Endothelial cell (in vitro differentiated cells): ENCODE data around the gene GGPS1. TPM values are rescaled to one million over a fixed set of nuclear protein-coding genes. Genes with fewer than 3 reads are reported as not detected.
"Not testable (repeated sequence)": the region's sequence is repeated elsewhere in the genome, so short reads cannot be mapped to it uniquely, and the experiment has no call there.

Experiments used
- DNase-seq: peaks from one replicate; pipeline ENCODE4 v3.0.0; 2021; ENCODE audit warnings: low spot score
- H3K27ac Mint-ChIP-seq: one replicate; pipeline ENCODE4 v1.8.0; 2021; ENCODE audit warnings: mixed read lengths, inconsistent platforms; ENCODE audit not compliant: unreplicated experiment
- H3K27me3 Mint-ChIP-seq: one replicate; pipeline ENCODE4 v1.8.0; 2021; ENCODE audit warnings: mild to moderate bottlenecking, moderate library complexity, mixed read lengths, inconsistent platforms; ENCODE audit not compliant: unreplicated experiment
- H3K36me3 Mint-ChIP-seq: one replicate; pipeline ENCODE4 v1.8.0; 2021; ENCODE audit warnings: mild to moderate bottlenecking, low read depth, mixed read lengths, inconsistent platforms; ENCODE audit not compliant: unreplicated experiment
- H3K4me1 Mint-ChIP-seq: one replicate; pipeline ENCODE4 v1.8.0; 2021; ENCODE audit warnings: mild to moderate bottlenecking, mixed read lengths, inconsistent platforms; ENCODE audit not compliant: unreplicated experiment
- H3K4me3 Mint-ChIP-seq: one replicate; pipeline ENCODE4 v1.8.0; 2021; ENCODE audit warnings: mild to moderate bottlenecking, mixed read lengths, inconsistent platforms; ENCODE audit not compliant: unreplicated experiment
- H3K9me3 Mint-ChIP-seq: one replicate; pipeline ENCODE4 v1.8.0; 2021; ENCODE audit warnings: mixed read lengths, inconsistent platforms; ENCODE audit not compliant: unreplicated experiment
- CTCF ChIP-seq: fragments of 200-600 bp; sonication (generic); IDR thresholded peaks from one replicate; pipeline ENCODE4 v1.5.0; 2021; ENCODE audit warnings: antibody characterized with exemption; ENCODE audit not compliant: unreplicated experiment
- total RNA-seq: library from RNA; stranded (reverse); fragmentation: NEBNext Ultra II Directional; extraction: Animal tissue kit (Norgen Biotek cat#: 25700); gene quantifications from one replicate; pipeline ENCODE4 v1.2.1, GENCODE V29; 2021; ENCODE audit not compliant: unreplicated experiment

GGPS1 gene
- total RNA-seq, 1 donor from 2014 or later: 40.4 TPM

GRCh38 chr1:235366286-235366685 is 37.9 kb downstream of the GGPS1 start:
- Mint-ChIP-seq H3K36me3 (peaks cover 4% of the 10 kb centered on the region), H3K4me1 (peaks cover 2% of the 10 kb centered on the region), H3K4me3 (peak overlapping the region; percentile 65), H3K9me3 (no peaks in the 10 kb centered on the region), H3K27me3 (peaks cover 1% of the 10 kb centered on the region), H3K27ac (no peak overlapping the region)
- TF ChIP-seq CTCF: no peak
- no peak for DNase-seq

- DNase-seq: peak; percentile 89
- H3K36me3 Mint-ChIP-seq: peaks cover 4% of the 10 kb centered on the region
- H3K4me3 Mint-ChIP-seq: peak within 1 kb of the TSS; percentile 92
- H3K27ac Mint-ChIP-seq: peak within 1 kb of the TSS; percentile 52
- no peak for TF ChIP-seq CTCF
- H3K27me3 Mint-ChIP-seq: peaks cover 1% of the 10 kb centered on the region
- peaks cover 2% of the 10 kb centered on the region for H3K4me1 Mint-ChIP-seq
- no peaks in the 10 kb centered on the region for H3K9me3 Mint-ChIP-seq
Measured at GRCh38 chr1:235367000-235367908, 38.9 kb downstream of the GGPS1 start, which contains the start of gene TBCE. TSS of gene TBCE (plus strand) at chr1:235367427. CDS start at chr1:235380050, 12,623 bp downstream.

GRCh38 chr1:235368428-235368827 is 40.1 kb downstream of the GGPS1 start:
- H3K36me3 Mint-ChIP-seq: peaks cover 4% of the 10 kb centered on the region
- no peak overlapping the region for H3K27ac Mint-ChIP-seq
- DNase-seq: no peak
- H3K27me3 Mint-ChIP-seq: peaks cover 1% of the 10 kb centered on the region
- H3K9me3 Mint-ChIP-seq: no peaks in the 10 kb centered on the region
- H3K4me1 Mint-ChIP-seq: peaks cover 2% of the 10 kb centered on the region
- H3K4me3 Mint-ChIP-seq: peak overlapping the region; percentile 92
- TF ChIP-seq CTCF: no peak

GRCh38 chr1:235369802-235370201 is 41.4 kb downstream of the GGPS1 start:
- Mint-ChIP-seq H3K27me3 (peaks cover 1% of the 10 kb centered on the region), H3K4me1 (peaks cover 2% of the 10 kb centered on the region), H3K36me3 (peaks cover 4% of the 10 kb centered on the region), H3K9me3 (no peaks in the 10 kb centered on the region), H3K27ac (peak overlapping the region; percentile 58), H3K4me3 (peak overlapping the region; percentile 24)
- TF ChIP-seq CTCF: no peak
- DNase-seq: no peak

GRCh38 chr1:235375919-235376605 is 47.7 kb downstream of the GGPS1 start:
- no peak for TF ChIP-seq CTCF
- Mint-ChIP-seq H3K9me3 (no peaks in the 10 kb centered on the region), H3K36me3 (peaks cover 10% of the 10 kb centered on the region), H3K4me3 (no peak overlapping the region), H3K27ac (no peak overlapping the region), H3K4me1 (no peaks in the 10 kb centered on the region), H3K27me3 (peaks cover 2% of the 10 kb centered on the region)
- no peak for DNase-seq

- H3K4me1 Mint-ChIP-seq, H3K9me3 Mint-ChIP-seq, H3K27me3 Mint-ChIP-seq, H3K4me3 Mint-ChIP-seq, H3K27ac Mint-ChIP-seq, DNase-seq: not testable (repeated sequence)
- peaks cover 13% of the 10 kb centered on the region for H3K36me3 Mint-ChIP-seq
Measured at GRCh38 chr1:235378134-235378735, 49.9 kb downstream of the GGPS1 start.
